Left hindlimb (tissue), 1 donor: ENCODE results near the gene HSPA14.
"Not testable (repeated sequence)": the region's sequence is repeated elsewhere in the genome, so short reads cannot be mapped to it uniquely, and the experiment has no call there.

Source experiments
- DNase-seq: peaks from one replicate; pipeline ENCODE4 v3.0.0-alpha.2; 2018

The HSPA14 gene

GRCh38 chr10:14837003-14837756 is 926 bp upstream of the HSPA14 start:
- no peak for DNase-seq

GRCh38 chr10:14838582-14839304 is 637 bp downstream of the HSPA14 start:
- peak; percentile 67 for DNase-seq

GRCh38 chr10:14839305-14839695 is 1.2 kb downstream of the HSPA14 start:
- no peak for DNase-seq

- no peak for DNase-seq
These were observed 2.1 kb downstream of the HSPA14 start for GRCh38 chr10:14840178-14840577.

GRCh38 chr10:14843327-14843988 is 5.4 kb downstream of the HSPA14 start:
- no peak for DNase-seq

GRCh38 chr10:14844948-14845347 is 6.8 kb downstream of the HSPA14 start:
- DNase-seq = no peak

GRCh38 chr10:14852236-14852635 is 14.1 kb downstream of the HSPA14 start:
- DNase-seq = no peak

GRCh38 chr10:14855453-14855852 is 17.3 kb downstream of the HSPA14 start:
- no peak for DNase-seq

GRCh38 chr10:14858338-14858960 is 20.3 kb downstream of the HSPA14 start:
- no peak for DNase-seq

GRCh38 chr10:14859043-14859442 is 20.9 kb downstream of the HSPA14 start:
- DNase-seq = no peak

- no peak for DNase-seq
These were observed 21.7 kb downstream of the HSPA14 start for GRCh38 chr10:14859775-14860174.

GRCh38 chr10:14860791-14861190 is 22.7 kb downstream of the HSPA14 start:
- no peak for DNase-seq

GRCh38 chr10:14864466-14864865 is 26.4 kb downstream of the HSPA14 start:
- not testable (repeated sequence) for DNase-seq

- DNase-seq = not testable (repeated sequence)
These were observed 26.8 kb downstream of the HSPA14 start for GRCh38 chr10:14864871-14865270.

- DNase-seq = no peak
These were observed 35.1 kb downstream of the HSPA14 start for GRCh38 chr10:14873090-14873760.

GRCh38 chr10:14875941-14876340 is 37.8 kb downstream of the HSPA14 start:
- no peak for DNase-seq

- no peak for DNase-seq
These were observed 38.7 kb downstream of the HSPA14 start for GRCh38 chr10:14876764-14877163.

GRCh38 chr10:14878266-14879123 is 40.4 kb downstream of the HSPA14 start, which contains the start of gene SUV39H2:
Gene SUV39H2, plus strand, starts transcription at chr10:14878866. Its CDS starts 23 bp downstream, at chr10:14878889.
- DNase-seq = peak; percentile 98

GRCh38 chr10:14879124-14879927 is 41.2 kb downstream of the HSPA14 start:
- DNase-seq = peak; percentile 53

GRCh38 chr10:14879928-14880193 is 41.8 kb downstream of the HSPA14 start:
- no peak for DNase-seq

GRCh38 chr10:14880229-14880628 is 42.1 kb downstream of the HSPA14 start:
- DNase-seq = no peak
